MM.1S (cell line): ENCODE data around the gene GP5.

Experiments used
- CTCF ChIP-seq: fragments of 300-600 bp; sonication (generic); IDR thresholded peaks from 2 replicates; pipeline ENCODE4 v1.5.1; 2016; ENCODE audit warnings: antibody characterized with exemption, low read length, mixed read lengths
- EZH2 ChIP-seq: fragments of 300-600 bp; sonication (generic); optimal IDR thresholded peaks from 2 replicates; pipeline ENCODE3; 2017; ENCODE audit warnings: low read depth, mild to moderate bottlenecking, antibody characterized with exemption, low read length, mixed read lengths
- EZH2phosphoT487 ChIP-seq: fragments of 300-600 bp; sonication (generic); IDR thresholded peaks from 2 replicates; pipeline ENCODE4 v1.6.1; 2018; ENCODE audit warnings: antibody characterized with exemption, low read length

- TF ChIP-seq CTCF (no peak), EZH2 (no peak), EZH2phosphoT487 (no peak)
Observed at GRCh38 chr3:194396539-194396858, 2.6 kb downstream of the GP5 start.
